ENCODE data around the gene SCN2A.

GRCh38 chr2:165275932-165276331 lies 36.7 kb downstream of the SCN2A start:
- TF ChIP-seq, protein P1, sequence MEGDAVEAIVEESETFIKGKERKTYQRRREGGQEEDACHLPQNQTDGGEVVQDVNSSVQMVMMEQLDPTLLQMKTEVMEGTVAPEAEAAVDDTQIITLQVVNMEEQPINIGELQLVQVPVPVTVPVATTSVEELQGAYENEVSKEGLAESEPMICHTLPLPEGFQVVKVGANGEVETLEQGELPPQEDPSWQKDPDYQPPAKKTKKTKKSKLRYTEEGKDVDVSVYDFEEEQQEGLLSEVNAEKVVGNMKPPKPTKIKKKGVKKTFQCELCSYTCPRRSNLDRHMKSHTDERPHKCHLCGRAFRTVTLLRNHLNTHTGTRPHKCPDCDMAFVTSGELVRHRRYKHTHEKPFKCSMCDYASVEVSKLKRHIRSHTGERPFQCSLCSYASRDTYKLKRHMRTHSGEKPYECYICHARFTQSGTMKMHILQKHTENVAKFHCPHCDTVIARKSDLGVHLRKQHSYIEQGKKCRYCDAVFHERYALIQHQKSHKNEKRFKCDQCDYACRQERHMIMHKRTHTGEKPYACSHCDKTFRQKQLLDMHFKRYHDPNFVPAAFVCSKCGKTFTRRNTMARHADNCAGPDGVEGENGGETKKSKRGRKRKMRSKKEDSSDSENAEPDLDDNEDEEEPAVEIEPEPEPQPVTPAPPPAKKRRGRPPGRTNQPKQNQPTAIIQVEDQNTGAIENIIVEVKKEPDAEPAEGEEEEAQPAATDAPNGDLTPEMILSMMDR (IDR thresholded peaks at IDR 0.05): no peak
- TF ChIP-seq POLR2A (IDR thresholded peaks at IDR 0.05): no peak

All from testis (tissue), 2 donors.